ENCODE data around the gene FGF7. TPM values are rescaled to one million over a fixed set of nuclear protein-coding genes. Genes with fewer than 3 reads are reported as not detected.

FGF7 gene
- total and polyA plus RNA-seq, 2 donors (not counting 3 experiments of a cell fraction or from before 2014, with no cell fraction given): not detected

- H3K27me3 ChIP-seq (ENCODE audit: control insufficient read depth in 2 of 2, insufficient read depth in 2 of 2, low read length in 2 of 2): no peaks in the 10 kb centered on the region
- H3K4me1 ChIP-seq (ENCODE audit: control insufficient read depth, extremely low read depth, insufficient read depth, low read length): no peaks in the 10 kb centered on the region
- DNase-seq (ENCODE audit: low read depth, low spot score): no peak
- no peaks in the 10 kb centered on the region for H4K20me1 ChIP-seq (replicated peaks; ENCODE audit: control insufficient read depth, extremely low read depth, insufficient read depth, low read length)
- H3K9ac ChIP-seq (replicated peaks; ENCODE audit: extremely low read depth, insufficient read depth, low read length): no peak overlapping the region
- no peak overlapping the region for H3K4me2 ChIP-seq (ENCODE audit: insufficient read depth, low read length)
- TF ChIP-seq POLR2A (IDR thresholded peaks at IDR 0.05; ENCODE audit: low read depth, low read length): no peak
- TF ChIP-seq MYC (IDR thresholded peaks at IDR 0.05; ENCODE audit: low read depth, low read length): no peak
- no peak for TF ChIP-seq MAX (IDR thresholded peaks at IDR 0.05; ENCODE audit: insufficient read depth, insufficient read length)
- TF ChIP-seq JUN (IDR thresholded peaks at IDR 0.05; ENCODE audit: borderline replicate concordance, insufficient read depth, insufficient read length, low read depth): no peak
- no peak for TF ChIP-seq FOS (IDR thresholded peaks at IDR 0.05; ENCODE audit: borderline replicate concordance, insufficient read depth, low read length)
- no peak for TF ChIP-seq CTCF (IDR thresholded peaks at IDR 0.05; ENCODE audit: extremely low read depth in 1 of 2, insufficient read depth in 1 of 2, low read depth in 1 of 2, low read length in 2 of 2)
- TF ChIP-seq GATA2 (IDR thresholded peaks at IDR 0.05; ENCODE audit: insufficient read depth, insufficient read length, low read depth, low read length): no peak
- TF ChIP-seq POLR2AphosphoS5 (IDR thresholded peaks at IDR 0.05; ENCODE audit: insufficient read depth, low read depth, low read length): no peak
- no peak for TF ChIP-seq EZH2 (IDR thresholded peaks at IDR 0.05; ENCODE audit: borderline replicate concordance, low read depth, low read length, severe bottlenecking)
- no peaks in the 10 kb centered on the region for H3K36me3 ChIP-seq (ENCODE audit: control insufficient read depth in 2 of 2, extremely low read depth in 1 of 2, insufficient read depth in 2 of 2, low read length in 2 of 2)
- no peak overlapping the region for H3K4me3 ChIP-seq (replicated peaks in 1 of 3; ENCODE audit: insufficient read depth in 1 of 3, low read depth in 1 of 3, low read length in 3 of 3)
- H3K9me3 ChIP-seq (replicated peaks; ENCODE audit: control insufficient read depth, insufficient read depth, low read length): no peaks in the 10 kb centered on the region
- dilution Hi-C loops (cut with MboI; ENCODE audit: extremely low pct_ligation_motif_present, low sequenced_read_pairs): no loop called here
- ChIA-PET POLR2A (no interaction called here), CTCF (no interaction called here)
- no peaks in the 10 kb centered on the region for H3K9me1 ChIP-seq (replicated peaks; ENCODE audit: control insufficient read depth, extremely low read depth, insufficient read depth, low read length)
- no TSS peak for BruUV-seq (replicated peaks)
- no peak overlapping the region for H3K27ac ChIP-seq (ENCODE audit: insufficient read depth, low read depth, low read length)
- intact Hi-C loops (cut with micrococcal nuclease): no loop called here
- no peak overlapping the region for H2AFZ ChIP-seq (ENCODE audit: low read depth, low read length)
- no peaks in the 10 kb centered on the region for H3K79me2 ChIP-seq (ENCODE audit: control insufficient read depth, insufficient read depth, low read length)
- no peak for FAIRE-seq
Measured at GRCh38 chr15:49506341-49506740, 83.3 kb downstream of the FGF7 start.
